ENCODE data around the gene HSPA9. TPM values are rescaled to one million over a fixed set of nuclear protein-coding genes. Genes with fewer than 3 reads are reported as not detected.

Gene HSPA9
- polyA plus RNA-seq, 10 donors, result 137 to 186 (median 154) TPM

DNA sequence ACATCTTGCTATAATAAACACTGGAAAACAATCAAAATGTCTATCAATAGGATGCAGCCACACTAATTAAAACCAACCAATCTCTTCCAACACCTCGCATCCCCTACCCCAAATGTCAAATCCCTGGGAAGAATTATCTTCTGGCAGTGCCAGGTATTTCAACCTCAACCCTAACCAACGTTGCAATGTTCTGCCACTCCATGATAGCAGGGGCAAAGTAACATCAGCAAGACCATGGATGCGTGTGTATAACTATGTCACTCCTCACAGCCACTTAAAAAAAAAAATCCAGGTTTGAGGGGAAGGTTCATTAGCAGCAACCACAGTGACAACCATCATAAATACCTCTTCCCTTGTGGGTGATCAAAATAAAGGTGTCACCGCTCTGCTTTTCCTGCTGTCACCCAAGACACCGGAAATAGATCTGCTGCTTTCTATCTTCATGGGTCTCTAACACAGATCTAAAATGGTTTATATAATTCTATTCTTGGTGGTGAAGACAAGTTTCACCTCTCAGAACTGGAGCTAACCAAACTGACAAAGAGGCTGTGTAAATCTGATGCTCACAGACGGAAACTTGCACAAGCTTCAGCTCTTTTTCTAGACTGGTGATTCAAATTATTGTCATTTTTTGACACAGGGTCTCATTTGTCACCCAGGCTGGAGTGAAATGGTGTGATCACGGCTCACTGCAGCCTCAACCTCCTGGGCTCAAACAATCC is 9.9 kb downstream of the HSPA9 start:
- DNase-seq, result no peak

DNA sequence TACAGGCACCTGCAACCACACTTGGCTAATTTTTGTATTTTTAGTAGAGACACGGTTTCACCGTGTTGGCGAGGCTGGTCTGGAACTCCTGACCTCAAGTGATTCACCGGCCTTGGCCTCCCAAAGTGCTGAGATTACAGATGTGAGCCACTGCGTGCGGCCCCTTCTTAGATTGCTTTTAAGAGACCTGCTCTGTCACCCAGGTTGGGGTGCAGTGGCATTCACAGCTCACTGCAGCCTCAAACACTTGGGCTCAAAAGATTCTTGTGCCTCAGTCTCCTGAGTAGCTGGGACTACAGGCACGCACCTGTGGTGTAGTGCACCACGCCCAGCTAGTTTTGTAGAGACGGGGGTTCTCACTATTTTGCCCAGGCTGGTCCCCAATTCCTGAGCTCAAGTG is 11.0 kb downstream of the HSPA9 start:
- DNase-seq, result no peak

DNA sequence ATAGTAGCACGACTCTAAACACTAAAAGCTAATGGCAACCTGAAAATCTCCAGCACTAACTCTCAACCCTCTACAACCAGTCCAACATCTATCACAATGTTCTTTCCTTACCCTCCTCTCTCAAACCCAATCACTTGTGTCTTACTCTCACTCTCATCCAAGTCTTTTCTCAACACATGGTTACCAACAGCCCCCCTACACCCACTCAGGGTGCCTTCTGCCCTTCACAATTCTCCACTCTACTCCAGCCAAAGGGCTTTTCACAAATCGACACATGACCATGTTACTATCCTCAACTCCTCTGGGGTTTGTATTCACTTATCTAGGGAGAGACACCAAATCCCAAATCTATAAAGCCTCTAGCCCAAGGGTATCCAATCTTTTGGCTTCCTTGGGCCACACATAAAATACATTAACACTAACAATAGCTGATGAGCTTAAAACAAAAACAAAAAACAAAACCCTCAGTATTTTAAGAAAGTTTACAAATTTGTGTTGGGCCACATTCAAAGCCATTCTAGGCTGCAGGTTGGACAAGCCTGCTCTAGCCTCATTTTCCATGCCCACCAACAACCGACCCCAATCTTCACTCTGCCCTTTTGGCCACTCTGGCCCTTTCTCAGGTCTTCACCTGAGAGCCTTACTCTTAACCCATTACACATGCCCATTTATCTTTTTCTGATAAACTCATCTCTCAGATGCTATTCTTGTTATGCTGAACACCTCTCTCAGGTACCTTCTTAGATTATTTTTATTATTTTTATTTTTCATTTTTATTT is 11.7 kb downstream of the HSPA9 start:
- DNase-seq, result no peak

DNA sequence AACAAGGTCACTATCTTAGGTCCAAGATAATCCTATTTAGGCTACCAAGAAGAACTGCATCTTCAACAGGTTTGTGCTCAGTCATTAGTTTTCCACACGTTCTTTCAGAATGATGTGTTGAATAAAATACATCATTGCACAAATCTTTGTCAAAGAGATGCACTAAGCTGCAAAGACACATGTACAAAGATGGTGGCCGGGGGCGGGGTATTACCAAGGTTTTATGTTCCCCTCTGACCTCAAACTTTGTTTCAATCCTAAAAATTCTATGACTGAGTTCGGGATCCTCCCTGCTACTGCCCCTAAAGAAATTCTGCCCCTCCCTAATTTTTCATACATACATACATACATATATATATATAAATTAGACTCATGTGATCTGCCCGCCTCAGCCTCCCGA is 14.2 kb downstream of the HSPA9 start:
- DNase-seq, result no peak

DNA sequence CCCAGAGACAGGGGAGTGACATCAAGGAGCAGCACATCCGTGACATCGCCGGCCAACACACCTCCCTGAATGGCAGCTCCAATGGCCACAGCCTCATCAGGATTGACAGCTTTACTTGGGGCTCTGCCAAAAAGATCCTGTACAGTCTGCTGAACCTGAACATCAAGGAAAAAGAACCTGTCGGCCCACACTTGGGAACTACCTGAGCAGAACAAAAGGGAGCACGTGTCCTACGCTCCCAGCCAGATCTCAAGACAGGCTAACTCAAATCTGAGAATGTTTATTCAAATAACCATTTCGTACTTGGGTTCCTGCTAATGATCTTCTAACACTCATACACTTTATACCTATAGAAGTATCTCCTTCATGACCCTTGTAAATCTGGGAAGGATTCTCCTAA is 15.3 kb downstream of the HSPA9 start:
- DNase-seq, result no peak

DNA sequence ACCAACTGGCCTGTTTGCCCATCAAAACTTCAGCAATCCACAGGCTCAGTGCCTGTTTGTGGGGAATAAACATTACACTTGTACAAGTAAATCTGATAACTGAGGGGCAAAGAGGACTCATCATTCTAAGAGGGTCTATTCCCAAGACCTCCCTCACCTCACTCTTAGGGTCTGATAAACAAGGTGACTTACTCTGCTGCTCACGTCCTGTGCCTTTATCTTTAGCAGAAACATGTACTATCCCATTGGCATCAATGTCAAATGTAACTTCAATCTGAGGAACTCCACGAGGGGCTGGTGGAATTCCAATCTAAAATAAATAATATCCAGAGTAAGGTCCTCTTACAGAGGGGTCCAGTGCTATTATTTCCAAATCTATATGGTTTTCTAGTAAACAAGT is 17.5 kb downstream of the HSPA9 start:
- no peak for DNase-seq

DNA sequence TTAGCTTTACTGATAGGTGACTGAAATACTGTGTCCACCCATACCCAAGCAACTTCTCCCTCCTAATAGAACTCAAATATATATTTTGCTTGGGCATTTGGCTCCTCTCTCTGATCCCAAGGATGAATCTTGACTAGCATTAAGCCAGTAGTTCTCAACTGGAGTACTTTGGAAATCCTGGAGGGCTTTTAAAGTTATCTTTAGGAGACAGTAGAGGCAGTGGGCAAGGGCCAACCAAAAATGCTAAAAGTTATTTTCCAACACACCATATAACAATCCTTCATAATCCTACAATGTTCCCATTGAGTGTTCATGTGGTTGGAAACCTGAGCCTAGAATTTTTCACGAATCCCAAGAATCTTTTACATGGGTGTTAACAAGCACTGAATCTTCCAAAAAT is 21.1 kb downstream of the HSPA9 start:
- DNase-seq, result no peak

DNA sequence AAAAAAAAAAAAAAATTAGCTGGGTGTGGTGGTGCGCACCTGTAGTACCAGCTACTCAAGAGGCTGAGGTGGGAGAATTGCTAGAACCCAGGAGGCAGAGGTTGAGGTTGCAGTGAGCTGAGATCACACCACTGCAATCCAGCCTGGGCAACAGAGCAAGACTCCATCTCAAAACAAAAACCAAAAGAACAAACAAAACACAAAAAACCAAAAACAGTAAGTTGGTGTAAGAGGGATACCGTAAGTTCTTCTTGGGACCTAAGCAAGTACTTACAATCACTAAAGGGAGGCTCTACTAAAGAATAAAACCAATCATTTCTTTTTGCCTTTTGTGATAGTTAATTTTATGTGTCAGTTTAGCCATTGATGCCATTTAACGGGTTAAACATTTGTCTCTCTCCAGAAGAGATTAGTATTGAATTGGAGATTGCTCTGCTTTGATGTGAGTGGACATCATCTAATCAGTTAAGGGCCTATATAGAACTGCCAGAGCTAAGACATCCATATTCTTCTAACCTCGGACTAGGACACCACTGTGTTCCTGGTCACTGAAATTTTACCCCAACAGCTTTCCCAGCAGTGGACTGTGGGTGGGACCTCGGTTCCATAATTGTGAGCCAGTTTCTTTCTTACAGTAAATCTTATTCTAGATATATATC is 21.6 kb downstream of the HSPA9 start:
- no peak for DNase-seq

DNA sequence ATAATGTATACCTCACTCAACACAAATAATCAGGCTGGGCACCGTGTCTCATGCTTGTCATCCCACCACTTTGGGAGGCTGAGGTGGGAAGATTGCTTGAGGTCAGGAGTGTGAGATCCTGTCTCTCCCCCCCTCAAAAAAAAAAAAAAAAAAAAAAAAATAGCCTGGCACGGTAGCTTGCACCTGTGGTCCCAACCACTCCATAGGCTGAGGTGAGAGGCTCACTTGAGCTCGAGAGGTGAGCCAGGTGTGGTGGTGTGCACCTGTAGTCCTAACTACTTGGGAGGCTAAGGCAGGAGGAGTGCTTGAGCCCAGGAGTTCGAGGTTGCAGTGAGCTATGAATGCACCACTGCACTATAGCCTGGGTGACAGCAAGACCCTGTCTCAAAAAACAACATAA is 22.5 kb downstream of the HSPA9 start:
- no peak for DNase-seq

DNA sequence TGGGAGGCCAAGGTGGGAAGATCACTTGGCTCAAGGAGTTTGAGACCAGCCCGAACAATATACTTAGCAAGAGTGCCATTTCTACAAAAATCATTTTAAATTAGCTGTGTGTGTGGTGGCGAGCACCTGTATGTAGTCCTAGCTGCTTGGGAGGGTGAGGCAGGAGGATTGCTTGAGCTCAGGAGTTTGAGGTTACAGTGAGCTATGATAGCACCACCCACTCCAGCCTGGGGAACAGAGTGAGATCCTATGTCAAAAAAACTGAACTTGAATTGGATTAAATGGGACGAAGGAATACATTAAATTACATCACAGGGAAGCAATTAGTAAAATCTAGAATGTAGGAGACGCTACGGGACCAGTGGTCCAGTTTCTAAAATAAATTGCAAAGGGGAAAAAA is 25.8 kb downstream of the HSPA9 start:
- no peak for DNase-seq

DNA sequence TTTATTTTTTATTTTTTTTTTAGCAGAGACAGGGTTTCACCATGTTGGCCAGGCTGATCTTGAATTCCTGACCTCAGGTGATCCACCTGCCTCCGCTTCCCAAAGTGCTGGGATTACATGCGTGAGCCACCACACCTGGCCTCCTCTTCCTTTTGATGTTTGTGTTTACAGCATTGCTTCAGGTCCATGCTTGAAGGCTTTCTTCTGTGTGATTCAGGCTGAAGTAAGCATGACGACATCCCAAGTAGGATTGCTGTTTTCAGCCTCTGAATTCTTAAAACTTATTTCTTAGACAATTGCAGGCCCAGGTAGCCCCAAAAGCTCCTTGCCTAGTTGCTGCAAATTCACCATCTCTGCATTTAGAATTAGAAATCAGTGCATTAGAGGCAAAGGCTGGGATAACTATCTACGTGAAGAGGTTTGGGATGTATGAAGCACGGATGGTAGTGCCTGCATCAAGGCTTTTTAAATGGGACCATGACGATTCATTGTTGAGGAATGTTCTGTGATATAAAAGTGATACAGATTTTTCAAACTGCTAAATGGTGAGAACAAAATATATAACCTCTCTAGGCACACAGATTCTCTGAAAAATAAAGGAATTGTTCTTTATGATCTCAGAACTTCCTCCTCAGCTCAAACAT is 29.2 kb downstream of the HSPA9 start:
- no peak for DNase-seq

DNA sequence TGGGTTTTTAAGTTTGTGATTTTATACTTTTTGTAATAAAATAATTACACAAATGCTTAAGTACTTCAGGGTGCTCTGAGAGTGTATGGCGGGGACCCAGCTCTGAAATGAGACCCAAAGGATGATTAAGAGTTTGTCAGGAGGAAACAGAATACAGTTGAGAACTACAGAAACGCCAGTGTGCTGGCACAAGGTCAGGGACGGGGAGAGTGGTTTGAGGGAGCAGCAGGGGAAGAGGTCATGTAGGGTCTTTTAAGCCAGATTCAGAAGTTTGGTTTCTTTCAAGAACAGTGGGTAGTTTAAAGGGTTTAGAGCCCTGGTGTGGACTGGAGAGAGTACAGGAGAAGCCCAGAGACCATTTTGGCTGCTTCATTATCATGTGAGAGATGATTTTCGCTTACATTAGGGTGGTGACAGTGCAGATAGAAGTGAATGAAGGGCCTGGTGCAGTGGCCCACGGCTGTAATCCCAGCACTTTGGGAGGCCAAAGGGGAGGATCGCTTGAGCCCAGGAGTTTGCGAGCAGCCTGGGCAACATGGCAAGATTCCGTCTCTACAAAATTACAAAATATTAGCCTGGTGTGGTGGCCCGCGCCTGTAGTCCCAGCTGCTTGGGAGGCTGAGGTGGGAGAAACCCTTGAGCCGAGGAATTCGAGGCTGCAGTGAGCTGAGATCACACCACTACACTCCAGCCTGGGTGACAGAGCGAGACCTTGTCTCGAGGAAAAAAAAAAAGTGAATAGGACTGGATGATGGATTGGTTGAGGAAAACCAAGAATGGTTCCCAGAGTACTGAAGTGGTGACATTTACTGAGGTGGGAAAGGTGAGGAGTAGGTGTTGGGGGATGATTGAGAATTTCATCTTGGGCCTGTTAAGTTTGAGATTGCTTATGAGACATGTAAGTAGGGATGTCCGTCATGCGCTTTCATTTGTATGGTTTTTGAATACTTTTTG is 30.7 kb downstream of the HSPA9 start:
- no peak for DNase-seq

DNA sequence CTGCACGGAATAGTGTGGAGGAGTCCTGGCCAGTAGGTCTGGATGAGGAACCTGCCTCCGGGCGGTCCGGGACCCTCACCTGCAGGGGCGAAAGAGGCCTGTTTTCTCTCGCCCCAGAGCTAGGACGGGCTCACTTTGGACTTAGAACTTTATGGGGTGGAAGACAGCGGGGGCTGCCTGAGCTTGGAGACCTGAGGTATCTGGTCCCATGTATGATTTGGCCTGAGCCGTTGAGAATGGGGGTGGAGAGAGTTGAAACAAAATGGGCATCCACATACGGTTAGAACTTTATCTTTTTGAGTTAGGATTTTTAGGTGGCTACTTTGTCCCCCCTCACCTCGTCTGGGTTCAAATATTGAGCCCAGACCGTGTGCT is 31.5 kb downstream of the HSPA9 start:
- DNase-seq, result no peak

DNA sequence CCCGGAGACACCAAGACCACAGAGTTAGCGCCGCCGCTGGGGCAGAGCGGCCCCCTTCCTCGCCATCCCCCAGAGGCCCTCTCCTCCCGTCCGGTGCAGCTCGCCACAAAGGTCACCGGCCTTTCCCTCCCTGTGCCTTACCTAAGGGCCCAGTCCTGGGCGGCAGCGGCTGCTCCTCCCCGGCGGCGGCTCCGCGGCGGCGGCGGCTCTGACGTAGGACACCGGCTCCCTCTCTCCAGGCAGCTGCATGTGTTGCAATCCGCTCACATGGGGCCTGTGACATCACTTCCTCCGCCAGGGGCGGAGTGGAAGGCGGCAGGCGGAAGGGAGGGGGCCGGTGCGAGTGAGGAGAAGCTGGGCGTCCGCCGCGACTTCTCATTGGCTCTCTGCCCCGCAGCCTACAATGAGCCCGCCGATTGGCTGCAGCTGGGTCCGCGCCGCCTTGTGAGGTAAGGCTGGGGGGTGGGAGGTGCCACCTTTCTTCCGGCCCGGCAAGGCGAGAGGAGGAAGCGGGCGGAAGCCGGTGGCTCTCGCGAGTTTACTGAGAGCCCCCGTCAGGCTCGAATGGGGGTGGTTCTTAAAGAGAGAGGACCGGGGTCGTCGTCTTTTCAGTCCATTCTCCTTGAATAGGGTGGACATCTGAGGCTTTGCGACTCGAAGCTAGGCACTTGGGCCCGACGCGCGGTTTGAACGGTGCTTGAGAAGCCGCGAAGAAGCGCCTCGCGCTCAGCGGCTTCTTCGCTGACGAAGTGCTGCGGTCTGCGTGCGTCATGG is 32.1 kb downstream of the HSPA9 start, which contains the start of gene ETF1:
TSS of gene ETF1 (minus strand) at position 281 of the 774 bp plus-strand sequence. CDS start 318 bp downstream, outside the sequence.
- DNase-seq, result peak; percentile 100

DNA sequence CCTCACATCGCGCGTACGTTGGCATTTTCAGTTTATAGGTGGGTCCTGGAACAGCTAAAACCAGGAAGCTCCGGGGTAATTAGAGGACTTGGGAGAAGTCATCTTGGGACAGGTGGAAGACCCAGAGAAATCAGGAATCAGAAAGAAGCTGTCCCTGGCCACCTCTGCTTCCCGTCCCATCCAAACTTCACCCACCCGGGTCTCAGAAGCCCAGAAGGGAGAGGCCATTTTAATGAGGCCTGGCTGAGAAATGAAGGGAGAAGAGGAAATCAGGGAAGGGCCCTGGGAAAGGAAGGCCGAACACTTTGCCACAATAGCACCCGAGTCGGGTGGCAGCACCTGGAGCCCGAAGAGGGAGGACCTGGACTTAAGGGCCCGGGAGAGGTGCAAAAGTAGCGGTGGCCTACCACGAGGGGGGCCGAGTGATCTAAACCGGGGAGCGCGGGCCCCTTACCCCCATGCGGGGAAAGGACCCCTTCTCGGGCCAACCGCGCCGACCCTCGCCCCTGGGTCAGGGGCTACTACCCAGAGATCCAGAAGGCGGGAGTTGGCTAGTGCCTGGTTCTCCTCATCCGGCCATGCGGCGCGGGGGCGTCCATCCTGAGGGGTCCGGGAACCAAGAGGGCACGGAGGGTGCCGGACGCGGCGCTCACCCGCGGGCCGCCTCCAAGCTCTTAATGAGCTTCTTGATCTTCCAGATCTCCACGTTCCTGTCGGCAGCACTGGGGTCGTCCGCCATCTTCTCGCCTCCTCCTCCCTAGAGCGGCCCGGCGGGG is 32.8 kb downstream of the HSPA9 start:
- DNase-seq, result peak in 1 of 3 donors; percentile 9

DNA sequence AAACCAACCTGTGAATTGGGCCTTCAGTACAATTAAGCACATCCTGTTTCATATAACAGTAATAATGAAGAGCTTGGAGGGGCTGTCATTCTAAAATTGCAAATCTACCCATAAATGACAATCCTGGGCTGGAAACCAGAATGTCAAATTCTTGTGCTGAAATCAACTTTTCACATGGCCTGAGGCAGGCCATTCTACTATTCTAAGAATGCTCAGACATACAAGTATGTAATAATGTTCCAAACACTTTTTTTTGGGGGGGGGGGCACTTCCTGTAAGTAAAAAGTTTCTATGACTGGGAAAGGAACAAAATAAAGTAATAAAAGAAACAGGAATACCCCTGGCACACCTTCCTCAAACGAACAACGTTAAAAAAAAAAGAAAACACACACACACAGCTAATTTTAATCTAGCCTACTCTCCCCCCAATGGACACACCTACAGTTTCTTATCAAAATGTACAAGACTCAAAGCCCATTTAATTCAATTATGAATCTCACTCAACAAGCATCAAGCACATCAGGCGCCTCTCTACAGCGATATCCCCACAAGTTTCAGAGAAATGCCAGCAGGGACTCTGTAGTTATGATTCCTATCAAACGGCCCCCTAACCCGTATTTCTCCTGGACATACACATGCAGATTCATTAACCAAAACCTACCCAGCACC is 33.6 kb downstream of the HSPA9 start:
- DNase-seq, result no peak

DNA sequence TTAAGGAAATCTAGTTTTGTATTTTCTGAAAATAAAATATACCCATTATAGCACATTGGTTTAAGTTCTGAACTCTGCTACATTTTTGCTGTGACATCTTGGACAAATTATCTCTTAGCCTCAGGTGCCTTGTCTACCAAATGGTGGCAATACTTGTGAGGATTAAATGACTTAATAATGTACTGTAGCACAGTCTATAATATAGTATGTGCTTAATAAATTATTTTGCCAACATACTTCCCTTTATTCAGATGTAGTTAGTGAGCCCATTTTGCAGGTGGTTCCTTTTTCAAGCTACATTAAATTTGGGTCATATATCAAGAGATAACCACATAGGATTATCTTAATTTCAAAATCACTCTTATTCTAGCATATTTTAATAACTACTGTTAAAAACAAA is 35.4 kb downstream of the HSPA9 start:
- no peak for DNase-seq

DNA sequence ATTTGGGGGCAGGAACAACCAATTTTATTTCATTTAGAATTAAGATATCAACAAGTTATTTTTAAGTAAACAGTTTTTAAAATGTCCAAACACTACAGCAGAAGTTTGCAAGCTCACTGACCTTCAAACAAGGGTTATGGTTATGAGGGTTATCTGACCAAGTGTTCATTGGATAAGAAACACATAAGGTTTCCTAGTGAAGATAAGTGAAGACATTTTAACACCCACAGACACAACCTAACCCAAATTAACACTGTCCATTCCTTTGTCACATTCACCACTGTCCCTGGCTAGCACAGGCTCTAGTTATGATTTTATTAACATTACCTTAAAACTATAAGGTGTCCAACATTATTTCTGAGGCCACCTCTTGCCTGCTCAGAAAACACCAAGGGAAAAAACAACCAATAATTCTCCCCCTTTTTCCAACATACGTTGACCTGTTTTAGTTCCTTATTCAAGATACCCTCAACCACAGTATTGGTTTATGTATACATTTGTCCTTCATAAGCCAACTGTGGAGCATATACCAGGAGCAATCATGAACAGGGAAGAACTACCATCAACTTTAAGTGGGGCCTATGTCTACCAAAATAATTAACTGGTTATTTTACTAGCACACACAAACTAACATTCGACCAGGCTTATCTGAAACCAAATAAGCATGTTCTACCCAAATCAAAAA is 36.1 kb downstream of the HSPA9 start:
- no peak for DNase-seq
